ENCODE results near the gene PRDM15.

- no peak for TF ChIP-seq CTCF (IDR thresholded peaks at IDR 0.05)
- no peak for TF ChIP-seq POLR2A (IDR thresholded peaks at IDR 0.05)
Measured at GRCh38 chr21:41877901-41878830, 978 bp downstream of the PRDM15 start.

All from tibial nerve (tissue), 3 donors.